UCSD-AML1 (cell line): ENCODE data around the gene PDZRN3.

Experiments
- DNase-seq: peaks from one replicate; lab custom pipeline; 2025; ENCODE audit not compliant: unreplicated experiment; lab: John Stamatoyannopoulos, UW

The PDZRN3 gene

DNA sequence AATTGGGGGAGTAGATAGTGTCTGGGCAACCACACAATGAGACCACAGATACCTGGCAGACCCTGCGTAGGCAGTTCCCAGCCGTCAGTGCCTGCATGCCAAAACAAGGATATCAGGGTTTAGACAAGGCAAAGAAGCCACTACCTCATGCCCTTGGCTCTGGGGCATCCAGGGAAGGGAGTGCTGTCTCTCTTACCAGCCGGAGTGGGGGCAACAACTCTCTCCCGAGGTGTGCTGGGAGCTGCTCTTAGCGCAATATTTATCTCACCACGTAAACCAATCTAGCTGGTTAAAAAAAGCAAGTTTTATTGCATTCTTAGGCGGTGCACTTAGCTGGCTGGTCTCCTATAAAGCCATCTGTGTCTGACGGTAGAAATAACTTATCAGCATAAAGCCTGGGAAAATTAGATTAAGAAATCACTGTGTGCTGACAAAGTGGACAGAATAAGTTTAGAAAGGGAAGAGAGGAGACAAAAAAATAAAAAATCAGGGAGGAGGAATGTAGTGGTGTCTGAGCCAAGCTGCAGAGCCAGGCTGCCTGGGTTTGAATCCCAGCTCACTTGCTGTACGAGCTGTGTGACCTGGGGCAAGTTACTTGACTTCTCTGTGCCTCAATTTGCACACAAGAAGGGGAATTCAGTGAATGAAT is 273.2 kb downstream of the PDZRN3 start:
- DNase-seq, result no peak

DNA sequence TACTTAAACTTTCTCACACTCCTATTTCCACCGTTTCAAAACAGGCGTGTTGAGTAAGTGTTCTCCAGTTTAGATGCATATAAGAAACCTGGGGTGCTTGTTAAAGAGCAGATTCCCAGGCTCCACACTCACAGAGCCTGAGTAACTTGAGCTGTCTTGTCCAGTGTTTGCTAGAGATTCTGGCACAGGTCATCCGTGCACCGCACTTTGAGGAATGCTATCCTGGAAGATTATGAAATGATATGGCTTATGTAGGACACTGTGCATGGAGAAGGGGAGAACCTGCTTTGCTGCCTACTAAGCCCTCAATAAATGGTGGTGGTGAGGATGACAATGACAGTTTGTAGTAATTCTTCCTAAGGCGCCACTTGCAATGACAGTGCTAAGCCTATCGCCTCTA is 273.7 kb downstream of the PDZRN3 start:
- no peak for DNase-seq

DNA sequence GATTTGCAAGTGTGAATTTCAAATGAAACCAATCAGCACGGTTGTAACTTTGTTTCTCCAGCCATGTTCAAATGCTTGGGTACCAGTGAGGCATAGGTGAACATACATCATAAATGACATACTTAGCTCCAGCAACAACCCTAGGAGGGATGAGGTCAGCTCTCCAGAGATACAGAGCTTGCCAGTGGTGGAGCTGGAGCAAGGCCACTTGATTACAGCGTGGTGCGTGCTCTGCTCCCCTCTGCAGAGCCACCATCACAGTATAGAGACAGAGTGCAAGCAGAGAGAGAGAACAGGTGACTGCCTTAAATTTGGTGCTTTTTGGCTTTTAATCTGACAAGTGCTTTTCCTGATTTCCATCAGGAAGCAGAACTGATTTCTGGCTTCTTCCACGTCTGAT is 275.1 kb downstream of the PDZRN3 start:
- DNase-seq, result no peak

DNA sequence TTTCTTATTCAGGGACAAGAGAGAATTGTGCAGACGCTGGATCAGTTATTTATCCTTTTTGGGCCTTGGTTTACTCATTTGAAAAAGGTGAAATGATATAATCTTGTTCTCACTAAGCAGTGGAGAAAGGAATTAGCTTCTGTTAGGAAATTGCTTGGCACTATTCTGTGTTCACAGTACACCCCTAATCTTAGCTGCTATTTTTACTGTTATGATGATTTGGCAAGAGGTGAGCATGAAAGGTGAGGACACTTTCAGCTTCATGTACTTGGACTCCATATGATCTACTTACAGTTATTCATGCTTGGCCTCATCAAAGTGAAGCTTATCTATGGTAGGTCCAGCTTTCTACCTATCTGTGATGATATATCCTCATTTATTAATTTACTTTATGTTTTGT is 282.7 kb downstream of the PDZRN3 start:
- no peak for DNase-seq

DNA sequence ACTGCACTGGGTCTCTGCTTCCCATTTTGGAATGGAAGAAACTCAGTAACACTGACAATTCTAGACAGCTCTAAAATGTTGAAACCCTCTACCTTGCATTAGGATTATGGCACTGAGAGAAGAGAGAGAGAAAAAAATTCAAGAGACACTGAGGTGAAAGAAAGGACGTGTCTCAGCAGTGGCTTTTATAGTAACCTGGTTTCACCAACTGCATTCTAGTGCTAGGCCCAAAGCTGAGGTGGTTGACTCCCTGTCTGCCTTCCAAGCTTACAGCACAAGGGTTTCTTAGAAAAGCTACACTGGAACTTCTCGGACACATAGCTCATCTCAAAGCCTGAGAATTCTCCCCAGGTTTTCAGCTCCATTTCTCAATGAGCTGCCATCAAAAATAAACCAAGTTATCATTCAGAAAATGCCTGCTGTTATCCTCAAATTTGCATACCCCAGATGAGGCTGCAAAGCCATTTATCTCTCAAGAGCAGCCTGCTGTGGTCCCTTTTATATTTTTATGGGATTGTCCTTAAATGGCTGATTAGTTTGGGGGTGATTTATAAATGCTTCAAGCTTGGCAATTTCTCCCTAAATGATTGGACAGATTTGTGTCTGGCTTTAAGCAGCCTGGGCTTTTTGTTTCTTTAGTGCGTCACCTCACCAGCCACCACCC is 283.3 kb downstream of the PDZRN3 start:
- no peak for DNase-seq

DNA sequence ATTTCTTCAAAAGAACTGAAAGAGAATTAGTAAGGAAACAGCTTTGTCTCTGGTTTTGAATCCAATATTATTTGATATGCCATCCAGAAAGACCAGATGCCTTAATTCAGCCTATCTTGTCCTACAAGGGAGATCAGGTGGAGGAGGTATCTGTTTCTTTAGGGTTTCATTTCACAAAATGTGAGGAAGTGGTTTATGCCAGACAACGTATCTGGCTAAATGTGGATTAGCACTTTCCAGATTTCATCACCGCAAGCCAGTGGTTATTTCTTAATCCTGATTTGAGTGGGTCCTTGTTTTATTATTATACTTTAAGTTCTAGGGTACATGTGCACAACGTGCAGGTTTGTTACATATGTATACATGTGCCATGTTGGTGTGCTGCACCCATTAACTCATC is 292.2 kb downstream of the PDZRN3 start:
- DNase-seq, result no peak
